WI38 (cell line): Measurements from ENCODE around the gene ANKRD23.

Experiments
- H3K4me3 ChIP-seq: 2 replicates; pipeline ENCODE4 v1.5.1; 2011; ENCODE audit warnings: low read depth, mild to moderate bottlenecking, control low read depth, low read length
- CTCF ChIP-seq: IDR thresholded peaks from 2 replicates; pipeline ENCODE4 v1.5.1; 2012; ENCODE audit warnings: low read depth, mild to moderate bottlenecking, control low read depth, low read length

Gene ANKRD23

GRCh38 chr2:96831679-96832078 is 12.1 kb downstream of the ANKRD23 start:
- TF ChIP-seq CTCF = no peak

GRCh38 chr2:96830044-96830562 is 13.7 kb downstream of the ANKRD23 start:
- no peak overlapping the region for H3K4me3 ChIP-seq
- TF ChIP-seq CTCF = no peak

More at GRCh38 chr2:96831679-96832078, 12.1 kb downstream of the ANKRD23 start:
- no peak overlapping the region for H3K4me3 ChIP-seq

- no peak overlapping the region for H3K4me3 ChIP-seq
- TF ChIP-seq CTCF = no peak
These were observed 14.9 kb downstream of the ANKRD23 start for GRCh38 chr2:96828874-96829273.

- TF ChIP-seq CTCF = no peak
- no peak overlapping the region for H3K4me3 ChIP-seq
These were observed 15.4 kb downstream of the ANKRD23 start for GRCh38 chr2:96828436-96828835.

GRCh38 chr2:96826546-96827278 is 17.1 kb downstream of the ANKRD23 start:
- no peak for TF ChIP-seq CTCF
- H3K4me3 ChIP-seq = no peak overlapping the region

GRCh38 chr2:96825057-96825456 is 18.8 kb downstream of the ANKRD23 start:
- TF ChIP-seq CTCF = no peak

GRCh38 chr2:96824079-96824870 is 19.5 kb downstream of the ANKRD23 start:
- no peak overlapping the region for H3K4me3 ChIP-seq
- no peak for TF ChIP-seq CTCF

More at GRCh38 chr2:96825057-96825456, 18.8 kb downstream of the ANKRD23 start:
- no peak overlapping the region for H3K4me3 ChIP-seq
